ENCODE data around the gene NUPR2. TPM values are rescaled to one million over a fixed set of nuclear protein-coding genes. Genes with fewer than 3 reads are reported as not detected.

Gene NUPR2
- total and polyA plus RNA-seq, 2 of the 4 experiments (the other 2 are of a cell fraction): not detected

DNA sequence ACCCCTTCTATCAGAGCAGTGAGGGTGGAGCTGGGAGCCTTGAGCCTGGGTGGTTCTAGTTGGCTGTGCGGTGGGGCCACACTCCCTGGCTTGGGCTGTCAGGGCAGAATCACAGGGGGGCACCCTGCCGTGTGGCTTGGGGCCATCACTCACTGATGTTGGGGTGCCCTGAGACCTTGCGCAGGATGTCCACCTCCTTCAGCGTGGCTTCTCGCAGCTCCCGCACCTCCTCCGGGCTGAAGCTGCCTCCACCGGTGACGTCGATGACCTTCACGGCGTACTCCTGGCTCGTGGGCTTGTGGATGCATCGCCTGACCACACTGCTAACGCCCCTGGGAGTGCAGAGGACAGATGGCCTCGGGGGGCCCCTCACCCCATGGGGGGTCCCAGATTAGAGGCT is 28.8 kb downstream of the NUPR2 start:
- no peak overlapping the region for H2AFZ ChIP-seq (replicated peaks; ENCODE audit: low read length, poor library complexity)
- no peak overlapping the region for H4K8ac ChIP-seq (ENCODE audit: low read depth in 2 of 2, low read length in 2 of 2)
- 0 out of 4 replicates have a peak, but pooled peaks cover 0 to 3% of the 10 kb centered on the region in 2 experiments for H3K79me1 ChIP-seq (ENCODE audit: low read depth in 1 of 2, low read length in 2 of 2)
- H3K36me3 ChIP-seq (ENCODE audit: control insufficient read depth, insufficient read depth, low read length): peaks cover 14% of the 10 kb centered on the region; the same call in 1 of the 2 replicates
- ChIA-PET CTCF (no interaction called here), POLR2A (ENCODE audit: unreplicated experiment) (no interaction called here)
- H3K18ac ChIP-seq (ENCODE audit: low read depth, low read length): no peak overlapping the region
- H3K14ac ChIP-seq (replicated peaks; ENCODE audit: low read depth, low read length): no peak overlapping the region
- peaks cover 3% of the 10 kb centered on the region; the same call in 1 of the 2 replicates for H3K9me1 ChIP-seq (ENCODE audit: insufficient read depth, low read length)
- no peak overlapping the region for H2AK9ac ChIP-seq (replicated peaks; ENCODE audit: low read depth, low read length, poor library complexity)
- H3K27me3 ChIP-seq (ENCODE audit: control insufficient read depth, insufficient read depth, low read length): no peaks in the 10 kb centered on the region
- no peak overlapping the region for H3K27ac ChIP-seq (ENCODE audit: insufficient read depth, low read length)
- H4K91ac ChIP-seq (ENCODE audit: insufficient read depth, low read depth, low read length): no peak overlapping the region
- H3K56ac ChIP-seq (ENCODE audit: extremely low read depth, insufficient read depth, low read length): no peak overlapping the region
- no peaks in the 10 kb centered on the region for H4K20me1 ChIP-seq (ENCODE audit: insufficient read depth, low read length)
- in situ Hi-C loops (cut with MboI; ENCODE audit: low sequenced_read_pairs): loop anchor here (25.0 kb wide), 2 partner anchors 800 to 1325 kb away; partner anchors contain the start of gene SEC61G
- no peak overlapping the region for H2BK20ac ChIP-seq (ENCODE audit: low read depth, low read length)
- H2AK5ac ChIP-seq (ENCODE audit: low read depth, low read length): no peak overlapping the region
- H3K4me1 ChIP-seq (ENCODE audit: control insufficient read depth, insufficient read depth, low read length): peaks cover under 1% of the 10 kb centered on the region
- no peak overlapping the region for H3K4me3 ChIP-seq (ENCODE audit: insufficient read depth, low read depth, low read length)
- H2BK5ac ChIP-seq (ENCODE audit: low read depth, low read length, poor library complexity, severe bottlenecking): no peak overlapping the region
- no peaks in the 10 kb centered on the region for H3K9me3 ChIP-seq (ENCODE audit: control insufficient read depth, insufficient read depth, low read length)
- BruUV-seq (replicated peaks): no TSS peak
- dilution Hi-C loops (cut with HindIII; ENCODE audit: low sequenced_read_pairs, unreplicated experiment): no loop called here
- H2BK120ac ChIP-seq (ENCODE audit: low read depth, low read length): no peak overlapping the region
- H4K5ac ChIP-seq (ENCODE audit: low read depth, low read length): no peak overlapping the region
- WGBS, 2 experiments (ENCODE audit: extremely low coverage in 2 of 2, insufficient read length in 1 of 2): no CpG with 5 or more reads among the region's 16 CpGs
- TF ChIP-seq FOS (IDR thresholded peaks at IDR 0.05; ENCODE audit: low read depth, low read length) (no peak), MAZ (IDR thresholded peaks at IDR 0.05; ENCODE audit: borderline replicate concordance, low read depth, low read length) (no peak), NFE2L2 (IDR thresholded peaks at IDR 0.05; ENCODE audit: low read depth, low read length) (no peak), RCOR1 (IDR thresholded peaks at IDR 0.05; ENCODE audit: insufficient replicate concordance, low read length) (no peak), SMC3 (IDR thresholded peaks at IDR 0.05; ENCODE audit: low read depth, low read length) (no peak), RFX5 (IDR thresholded peaks at IDR 0.05; ENCODE audit: low read depth, low read length) (no peak)
- H3K4ac ChIP-seq (ENCODE audit: low read depth, low read length): no peak overlapping the region
- H3K23ac ChIP-seq (ENCODE audit: low read depth, low read length): no peak overlapping the region
- H3K9ac ChIP-seq (ENCODE audit: low read depth, low read length): no peak overlapping the region
- DNase-seq: no peak
- H2BK15ac ChIP-seq (ENCODE audit: low read depth, low read length): no peak overlapping the region
- no peak for ATAC-seq (ENCODE audit: low read depth)
- H3K4me2 ChIP-seq (ENCODE audit: low read depth, low read length): no peak overlapping the region
- intact Hi-C loops (cut with micrococcal nuclease): no loop called here

Data from IMR-90 (cell line).